ENCODE results near the gene BATF.

Gene BATF

DNA sequence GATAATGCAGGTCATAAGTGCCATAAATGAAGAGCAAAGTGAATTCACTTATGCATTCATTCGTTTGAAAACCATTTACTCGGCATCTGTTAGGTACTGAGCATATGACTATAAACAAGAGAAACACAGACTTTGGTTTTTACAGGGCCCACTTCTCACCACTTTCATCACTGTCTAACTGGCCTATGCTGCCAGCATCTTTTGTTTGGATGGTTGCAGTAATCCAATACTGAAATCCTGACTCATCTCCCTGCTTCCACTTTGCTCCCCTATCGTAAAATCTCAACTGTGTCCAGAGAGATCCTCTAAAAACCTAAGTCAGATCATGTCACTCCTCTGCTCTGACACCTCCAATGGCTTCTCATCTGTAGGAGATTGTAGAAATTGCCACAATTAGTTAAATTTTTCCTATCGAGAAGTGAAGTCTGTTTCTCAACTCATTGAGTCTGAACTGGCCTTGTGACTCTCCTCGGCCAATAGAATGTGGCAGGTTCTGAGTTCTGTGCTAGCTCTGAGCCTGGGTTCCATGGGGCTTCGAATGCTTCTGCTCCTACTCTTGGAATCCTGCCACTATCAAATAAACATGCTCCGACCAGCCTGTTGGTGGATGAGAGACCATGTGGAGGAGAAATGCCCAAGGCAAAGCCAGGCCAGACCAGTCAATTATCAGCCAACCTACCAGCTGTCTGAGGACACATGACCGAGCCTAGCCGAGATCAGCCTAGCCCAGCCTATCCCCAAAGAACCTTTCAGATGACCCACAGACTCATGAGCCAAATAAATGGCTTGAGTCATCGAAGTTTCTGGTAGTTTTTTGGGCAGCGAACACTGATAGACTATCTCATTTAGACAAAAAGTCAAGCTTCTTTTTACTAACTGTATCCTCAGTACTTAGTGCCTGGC lies 2.2 kb upstream of the BATF start:
- H3K4me3 ChIP-seq (ENCODE audit: low read depth, low read length), result no peak overlapping the region
- TF ChIP-seq, protein P1, sequence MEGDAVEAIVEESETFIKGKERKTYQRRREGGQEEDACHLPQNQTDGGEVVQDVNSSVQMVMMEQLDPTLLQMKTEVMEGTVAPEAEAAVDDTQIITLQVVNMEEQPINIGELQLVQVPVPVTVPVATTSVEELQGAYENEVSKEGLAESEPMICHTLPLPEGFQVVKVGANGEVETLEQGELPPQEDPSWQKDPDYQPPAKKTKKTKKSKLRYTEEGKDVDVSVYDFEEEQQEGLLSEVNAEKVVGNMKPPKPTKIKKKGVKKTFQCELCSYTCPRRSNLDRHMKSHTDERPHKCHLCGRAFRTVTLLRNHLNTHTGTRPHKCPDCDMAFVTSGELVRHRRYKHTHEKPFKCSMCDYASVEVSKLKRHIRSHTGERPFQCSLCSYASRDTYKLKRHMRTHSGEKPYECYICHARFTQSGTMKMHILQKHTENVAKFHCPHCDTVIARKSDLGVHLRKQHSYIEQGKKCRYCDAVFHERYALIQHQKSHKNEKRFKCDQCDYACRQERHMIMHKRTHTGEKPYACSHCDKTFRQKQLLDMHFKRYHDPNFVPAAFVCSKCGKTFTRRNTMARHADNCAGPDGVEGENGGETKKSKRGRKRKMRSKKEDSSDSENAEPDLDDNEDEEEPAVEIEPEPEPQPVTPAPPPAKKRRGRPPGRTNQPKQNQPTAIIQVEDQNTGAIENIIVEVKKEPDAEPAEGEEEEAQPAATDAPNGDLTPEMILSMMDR (IDR thresholded peaks at IDR 0.05; ENCODE audit: low read depth, low read length, missing control alignments), result no peak
- DNase-seq (ENCODE audit: low read depth), result no peak
- in situ Hi-C loops (cut with HindIII; ENCODE audit: low sequenced_read_pairs), result no loop called here

DNA sequence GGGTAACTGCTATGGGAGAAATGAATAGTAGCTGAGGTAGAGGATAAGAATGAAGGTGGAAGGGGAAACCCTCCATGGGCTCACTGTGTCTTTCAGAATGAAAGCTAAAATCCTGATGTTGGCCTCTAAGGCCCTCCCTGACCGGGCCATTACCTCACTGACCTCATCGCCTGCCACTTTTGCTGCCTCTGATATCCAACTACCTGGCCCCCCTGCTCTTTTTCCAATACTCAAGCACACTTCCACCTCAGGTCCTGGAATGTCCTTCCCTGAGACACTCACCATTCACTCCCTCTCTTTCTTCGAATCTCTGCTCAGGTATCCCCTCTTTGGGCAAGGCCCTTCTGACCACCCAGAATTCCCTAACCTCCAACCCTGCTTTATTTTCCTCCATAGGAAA lies 1.4 kb upstream of the BATF start:
- TF ChIP-seq, protein P1 (IDR thresholded peaks at IDR 0.05; ENCODE audit: low read depth, low read length, missing control alignments), result no peak
- in situ Hi-C loops (cut with HindIII; ENCODE audit: low sequenced_read_pairs), result no loop called here
- no peak for DNase-seq (ENCODE audit: low read depth)
- no peak overlapping the region for H3K4me3 ChIP-seq (ENCODE audit: low read depth, low read length)

DNA sequence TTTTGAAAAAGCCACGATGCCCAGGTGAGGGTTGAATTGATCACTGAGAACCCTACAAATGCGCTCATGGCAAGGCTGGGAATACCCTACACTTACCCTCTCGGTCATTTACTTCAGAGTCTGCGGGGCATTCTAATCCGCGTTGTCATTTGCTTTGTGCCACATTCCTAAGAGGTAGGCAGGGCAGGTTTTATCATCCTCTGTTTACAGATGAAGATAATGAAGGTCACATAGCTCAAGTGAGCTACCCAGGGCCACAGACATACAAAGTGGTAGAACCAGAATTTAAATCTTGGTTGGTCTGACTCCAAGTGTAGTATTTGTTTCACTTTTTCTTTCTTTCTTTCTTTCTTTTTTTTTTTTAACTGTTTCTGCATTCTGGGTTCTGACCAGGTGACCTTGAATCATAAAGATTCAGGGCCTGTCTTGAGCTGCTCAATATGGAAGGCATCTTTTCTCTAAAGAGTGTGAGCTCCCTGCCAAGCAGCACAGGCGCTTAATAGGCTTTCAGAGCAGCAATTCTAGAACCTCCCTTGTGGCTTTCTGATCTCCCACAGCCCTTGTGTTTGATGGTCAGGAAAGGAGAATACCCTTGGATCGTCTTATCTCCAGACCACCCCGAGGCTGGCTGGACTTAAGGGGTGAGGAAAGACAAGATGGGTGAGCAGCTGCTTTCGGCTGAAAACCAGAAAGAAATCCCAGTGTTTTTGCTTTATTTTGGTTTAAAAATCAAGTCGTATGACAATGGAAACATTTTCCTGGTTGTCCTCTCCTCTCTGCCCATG lies 662 bp upstream of the BATF start:
- TF ChIP-seq, protein P1 (IDR thresholded peaks at IDR 0.05; ENCODE audit: low read depth, low read length, missing control alignments), result no peak
- H3K4me3 ChIP-seq (ENCODE audit: low read depth, low read length), result no peak overlapping the region
- no peak for DNase-seq (ENCODE audit: low read depth)
- in situ Hi-C loops (cut with HindIII; ENCODE audit: low sequenced_read_pairs), result no loop called here

DNA sequence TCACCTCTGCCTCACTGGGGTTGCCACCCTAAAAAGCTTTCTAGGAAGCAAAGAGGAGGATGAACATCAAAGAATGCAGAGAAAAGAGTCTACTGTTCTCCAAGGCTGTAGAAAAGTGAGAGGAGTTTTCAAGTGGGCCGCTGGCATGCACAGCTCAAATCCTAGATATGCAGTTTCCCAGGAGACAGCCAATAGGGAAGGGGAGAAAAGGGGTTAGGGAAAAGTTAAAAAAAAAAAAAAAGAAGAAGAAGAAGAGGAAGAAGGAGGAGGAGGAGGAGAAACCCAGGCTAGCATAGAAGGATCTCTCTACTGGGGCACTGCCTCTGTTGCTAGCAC lies 682 bp downstream of the BATF start:
- no peak for DNase-seq (ENCODE audit: low read depth)
- in situ Hi-C loops (cut with HindIII; ENCODE audit: low sequenced_read_pairs), result no loop called here
- TF ChIP-seq, protein P1 (IDR thresholded peaks at IDR 0.05; ENCODE audit: low read depth, low read length, missing control alignments), result no peak
- H3K4me3 ChIP-seq (ENCODE audit: low read depth, low read length), result no peak overlapping the region

DNA sequence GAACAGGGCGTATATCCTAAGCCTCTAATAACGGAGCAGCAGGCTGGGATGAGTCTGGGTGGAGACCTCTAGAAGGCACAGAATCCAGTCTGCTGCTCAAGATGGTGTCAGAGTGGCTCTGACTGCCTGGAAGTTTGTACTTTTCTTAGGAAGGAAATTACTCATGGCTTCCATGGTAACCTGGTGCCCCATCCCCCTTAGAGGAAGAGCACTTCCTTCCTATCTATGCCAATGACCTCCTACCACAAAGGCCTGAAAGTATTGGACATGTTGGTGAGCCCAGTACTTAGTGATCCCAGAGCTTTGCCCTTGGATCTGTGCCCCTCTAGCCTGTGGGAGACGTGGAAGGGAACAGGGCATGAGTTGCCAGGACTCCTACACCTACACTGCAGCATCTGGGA lies 1.5 kb downstream of the BATF start:
- H3K4me3 ChIP-seq (ENCODE audit: low read depth, low read length), result no peak overlapping the region
- TF ChIP-seq, protein P1 (IDR thresholded peaks at IDR 0.05; ENCODE audit: low read depth, low read length, missing control alignments), result no peak
- in situ Hi-C loops (cut with HindIII; ENCODE audit: low sequenced_read_pairs), result no loop called here
- DNase-seq (ENCODE audit: low read depth), result no peak

DNA sequence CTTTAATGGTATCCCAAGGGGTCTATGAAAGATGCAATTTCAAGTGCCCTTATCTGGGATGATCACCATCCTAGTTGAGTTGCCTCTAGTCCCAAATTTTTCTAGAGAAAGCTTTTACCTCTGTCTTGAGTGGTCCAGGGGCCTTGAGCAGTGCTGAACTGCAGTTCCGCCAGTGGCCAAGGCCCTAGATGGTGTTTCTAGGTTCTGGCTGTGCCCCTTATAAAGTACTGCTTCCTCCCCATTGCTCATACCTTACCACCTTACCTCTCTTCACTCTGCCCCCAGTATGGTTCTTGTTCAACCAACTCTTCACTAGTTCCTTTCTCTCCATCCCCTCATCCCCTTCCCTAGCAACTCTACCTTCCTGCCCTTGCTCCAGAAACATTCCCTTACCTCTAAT lies 3.7 kb downstream of the BATF start:
- in situ Hi-C loops (cut with HindIII; ENCODE audit: low sequenced_read_pairs), result no loop called here
- TF ChIP-seq, protein P1 (IDR thresholded peaks at IDR 0.05; ENCODE audit: low read depth, low read length, missing control alignments), result no peak
- no peak for DNase-seq (ENCODE audit: low read depth)
- H3K4me3 ChIP-seq (ENCODE audit: low read depth, low read length), result no peak overlapping the region

Measured in astrocyte of the cerebellum (primary cell).